GM23338 (cell line): ENCODE data around the gene CTCFL.

Experiments used
- CREB1 ChIP-seq: fragments of 250-450 bp; sonication (Bioruptor Pico); IDR thresholded peaks from 2 replicates; pipeline ENCODE4 v1.5.0; 2020; ENCODE audit warnings: low read depth, mild to moderate bottlenecking, moderate library complexity
- CTCF ChIP-seq, 2 experiments: fragments of 200-600 bp in 1 of 2; sonication (generic) in 1 of 2; conservative IDR thresholded peaks; 2 replicates each; pipeline versions ENCODE4 v1.5.1 to v1.6.1; 2016 to 2017; ENCODE audit warnings: antibody characterized with exemption in 2 of 2, low read depth in 2 of 2, mild to moderate bottlenecking in 2 of 2, moderate library complexity in 1 of 2
- ETS1 ChIP-seq: IDR thresholded peaks from 2 replicates; pipeline ENCODE4 v1.6.1; 2016; ENCODE audit warnings: antibody characterized with exemption
- EZH2 ChIP-seq: fragments of 200-600 bp; sonication (generic); IDR thresholded peaks from one replicate; pipeline ENCODE4 v1.8.0; 2017; ENCODE audit warnings: antibody characterized with exemption, mild to moderate bottlenecking, low read depth; ENCODE audit not compliant: unreplicated experiment
- EZH2phosphoT487 ChIP-seq: fragments of 200-600 bp; sonication (generic); IDR thresholded peaks from one replicate; pipeline ENCODE4 v1.8.1; 2018; ENCODE audit warnings: antibody characterized with exemption; ENCODE audit not compliant: unreplicated experiment
- JUNB ChIP-seq: IDR thresholded peaks from one replicate; pipeline ENCODE4 v1.6.1; 2016; ENCODE audit warnings: antibody characterized with exemption; ENCODE audit not compliant: unreplicated experiment
- NANOG ChIP-seq: IDR thresholded peaks from 2 replicates; pipeline ENCODE4 v1.6.1; 2016; ENCODE audit warnings: antibody characterized with exemption, borderline replicate concordance
- POLR2AphosphoS5 ChIP-seq: IDR thresholded peaks from 2 replicates; pipeline ENCODE4 v1.6.1; 2016; ENCODE audit warnings: antibody characterized with exemption, low read depth
- REST ChIP-seq: IDR thresholded peaks from one replicate; pipeline ENCODE4 v1.6.1; 2018; ENCODE audit warnings: antibody characterized with exemption; ENCODE audit not compliant: unreplicated experiment
- STAT1 ChIP-seq: IDR thresholded peaks from one replicate; pipeline ENCODE4 v1.6.1; 2016; ENCODE audit warnings: antibody characterized with exemption; ENCODE audit not compliant: unreplicated experiment
- ZNF114 ChIP-seq: fragments of 250-450 bp; sonication (Bioruptor Pico); IDR thresholded peaks from 2 replicates; pipeline ENCODE4 v1.5.0; 2020; ENCODE audit warnings: mild to moderate bottlenecking, moderate library complexity
- ZNF331 ChIP-seq: fragments of 250-450 bp; sonication (Bioruptor Pico); IDR thresholded peaks from 2 replicates; pipeline ENCODE4 v1.5.0; 2020; ENCODE audit warnings: low read depth, mild to moderate bottlenecking, moderate library complexity
- ZNF462 ChIP-seq: fragments of 250-450 bp; sonication (Bioruptor Pico); IDR thresholded peaks from 2 replicates; pipeline ENCODE4 v1.5.0; 2020; ENCODE audit warnings: mild to moderate bottlenecking, moderate library complexity

- TF ChIP-seq CTCF (conservative IDR thresholded peaks at IDR 0.05; ENCODE audit: low read depth in 2 of 2) (no peak), JUNB (no peak), EZH2 (no peak), REST (no peak), EZH2phosphoT487 (no peak), POLR2AphosphoS5 (no peak), CREB1 (no peak), STAT1 (no peak), NANOG (no peak), ZNF331 (CRISPR knock-in tag) (no peak), ZNF462 (CRISPR knock-in tag) (no peak), ETS1 (no peak), ZNF114 (CRISPR knock-in tag) (no peak)
Observed at GRCh38 chr20:57462781-57463180, 62.2 kb downstream of the CTCFL start.
